ENCODE results near the gene KRTAP4-4. TPM values are rescaled to one million over a fixed set of nuclear protein-coding genes. Genes with fewer than 3 reads are reported as not detected.

KRTAP4-4 gene
- total and polyA plus RNA-seq, 2 of the 8 experiments (the other 6 are each of a cell fraction or from before 2014, with no cell fraction given), result not detected

- no peak for TF ChIP-seq E2F6 (IDR thresholded peaks at IDR 0.05)
- TF ChIP-seq ZNF274 (IDR thresholded peaks at IDR 0.05; ENCODE audit: borderline replicate concordance, extremely low read depth, low read length), result no peak
- TF ChIP-seq ATF2 (IDR thresholded peaks at IDR 0.05; ENCODE audit: low read length), result no peak
- no peak for TF ChIP-seq JUND (IDR thresholded peaks at IDR 0.05; ENCODE audit: low read length)
- TF ChIP-seq JUN (IDR thresholded peaks at IDR 0.05; ENCODE audit: low read depth, low read length), result no peak
Observed at GRCh38 chr17:41141361-41141760, 19.2 kb downstream of the KRTAP4-4 start (continued).

All from H1 (cell line).